ENCODE data around the gene RREB1.

Gene RREB1

DNA sequence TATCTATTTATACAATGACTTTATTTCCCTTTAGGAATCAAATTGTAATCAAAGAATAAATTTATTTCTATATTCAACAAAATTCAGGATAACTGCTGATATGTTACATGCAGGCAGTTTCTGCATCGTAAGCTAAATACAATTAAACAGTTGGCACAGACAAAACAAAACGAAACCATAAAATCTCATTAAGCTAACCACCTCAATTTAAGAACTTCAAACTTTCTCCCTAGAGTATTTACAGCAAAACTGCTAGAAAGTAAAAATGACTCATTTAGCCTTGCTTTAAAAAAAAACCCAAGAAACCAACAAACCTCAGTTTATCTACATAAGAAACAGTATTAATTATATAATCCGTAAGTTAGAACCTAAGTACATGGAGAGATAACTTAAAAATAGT lies 188.2 kb downstream of the RREB1 start:
- DNase-seq (ENCODE audit: low read depth, low spot score): no peak

GRCh38 chr6:7296602-7297001 lies 188.8 kb downstream of the RREB1 start:
- DNase-seq (ENCODE audit: low read depth, low spot score): no peak

DNA sequence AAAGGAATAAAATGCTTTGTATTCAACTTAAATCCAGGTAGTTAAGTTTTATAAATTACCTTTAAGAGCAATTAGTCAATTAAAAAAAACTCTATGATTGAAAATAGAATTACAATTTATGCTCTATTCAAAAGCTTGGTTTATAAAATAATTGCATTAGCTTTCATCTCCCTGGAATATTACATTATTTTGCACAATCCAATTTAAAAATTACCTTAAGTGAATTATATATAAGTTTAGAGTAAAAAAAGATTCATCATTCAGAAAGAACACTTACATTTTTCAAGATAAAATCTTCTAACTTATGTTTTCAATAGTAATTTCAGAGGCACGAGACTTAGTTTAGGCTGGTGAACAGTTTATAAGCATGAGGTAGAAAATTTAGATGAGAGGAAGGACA lies 190.4 kb downstream of the RREB1 start:
- no peak for DNase-seq (ENCODE audit: low read depth, low spot score)

DNA sequence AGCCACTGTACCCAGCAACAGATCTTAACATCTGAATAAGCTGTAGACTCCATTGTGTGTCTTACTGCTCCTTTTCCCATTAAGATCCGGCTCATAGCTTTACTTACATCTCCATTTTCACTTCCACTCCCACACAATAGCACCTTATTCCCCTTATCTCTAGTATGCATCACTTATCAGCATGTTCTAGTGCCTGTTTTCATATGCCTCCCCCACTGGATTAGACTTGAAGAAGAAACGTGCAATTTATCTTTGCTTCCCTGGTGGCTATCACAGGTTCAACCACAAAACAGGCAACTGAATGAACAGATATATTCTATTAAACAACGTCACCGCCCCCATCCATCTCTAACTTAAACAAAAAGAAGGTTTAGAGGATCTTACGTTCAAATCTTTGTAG lies 193.2 kb downstream of the RREB1 start:
- no peak for DNase-seq (ENCODE audit: low read depth, low spot score)
